ENCODE results near the gene CNKSR3.

CNKSR3 gene

DNA sequence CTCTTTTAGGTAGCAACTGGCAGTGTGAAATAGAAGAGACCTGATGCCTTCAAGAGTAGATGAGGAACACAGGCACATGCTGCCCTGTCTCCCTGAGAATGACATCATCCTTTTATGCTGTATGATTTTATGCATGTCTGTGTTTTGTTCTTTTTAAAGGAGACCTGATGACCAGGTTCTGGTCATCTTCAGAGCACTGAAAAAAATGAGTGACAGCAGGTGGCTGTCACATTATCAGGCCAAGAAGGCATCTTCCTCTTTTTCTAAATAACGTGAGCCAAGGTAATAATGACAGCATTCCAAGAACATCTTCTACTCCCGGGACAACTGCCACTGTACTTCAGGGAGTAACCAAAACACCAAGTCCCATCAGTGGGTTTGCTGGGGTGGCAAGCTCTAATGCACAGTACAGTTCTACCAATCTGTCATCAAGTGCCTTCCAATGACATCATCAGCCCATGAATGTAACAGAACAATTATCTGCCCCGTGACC is 28.9 kb downstream of the CNKSR3 start:
- in situ Hi-C loops (cut with HindIII; ENCODE audit: low sequenced_read_pairs): no loop called here

- in situ Hi-C loops (cut with HindIII; ENCODE audit: low sequenced_read_pairs): no loop called here
These were observed 30.5 kb downstream of the CNKSR3 start for GRCh38 chr6:154479771-154480639.

- in situ Hi-C loops (cut with HindIII; ENCODE audit: low sequenced_read_pairs): no loop called here
These were observed 31.1 kb downstream of the CNKSR3 start for GRCh38 chr6:154479351-154479769.

GRCh38 chr6:154478701-154479060 is 31.8 kb downstream of the CNKSR3 start:
- in situ Hi-C loops (cut with HindIII; ENCODE audit: low sequenced_read_pairs): no loop called here

GRCh38 chr6:154478021-154478700 is 32.3 kb downstream of the CNKSR3 start:
- in situ Hi-C loops (cut with HindIII; ENCODE audit: low sequenced_read_pairs): no loop called here

GRCh38 chr6:154476494-154476893 is 34.0 kb downstream of the CNKSR3 start:
- in situ Hi-C loops (cut with HindIII; ENCODE audit: low sequenced_read_pairs): no loop called here

GRCh38 chr6:154474648-154475428 is 35.6 kb downstream of the CNKSR3 start:
- in situ Hi-C loops (cut with HindIII; ENCODE audit: low sequenced_read_pairs): loop anchor here (25.0 kb wide), 1 partner anchor 138 kb away; no protein-coding TSS in a partner anchor

- in situ Hi-C loops (cut with HindIII; ENCODE audit: low sequenced_read_pairs): loop anchor here (25.0 kb wide), 1 partner anchor 136 kb away; no protein-coding TSS in a partner anchor
These were observed 37.2 kb downstream of the CNKSR3 start for GRCh38 chr6:154473324-154473723.

DNA sequence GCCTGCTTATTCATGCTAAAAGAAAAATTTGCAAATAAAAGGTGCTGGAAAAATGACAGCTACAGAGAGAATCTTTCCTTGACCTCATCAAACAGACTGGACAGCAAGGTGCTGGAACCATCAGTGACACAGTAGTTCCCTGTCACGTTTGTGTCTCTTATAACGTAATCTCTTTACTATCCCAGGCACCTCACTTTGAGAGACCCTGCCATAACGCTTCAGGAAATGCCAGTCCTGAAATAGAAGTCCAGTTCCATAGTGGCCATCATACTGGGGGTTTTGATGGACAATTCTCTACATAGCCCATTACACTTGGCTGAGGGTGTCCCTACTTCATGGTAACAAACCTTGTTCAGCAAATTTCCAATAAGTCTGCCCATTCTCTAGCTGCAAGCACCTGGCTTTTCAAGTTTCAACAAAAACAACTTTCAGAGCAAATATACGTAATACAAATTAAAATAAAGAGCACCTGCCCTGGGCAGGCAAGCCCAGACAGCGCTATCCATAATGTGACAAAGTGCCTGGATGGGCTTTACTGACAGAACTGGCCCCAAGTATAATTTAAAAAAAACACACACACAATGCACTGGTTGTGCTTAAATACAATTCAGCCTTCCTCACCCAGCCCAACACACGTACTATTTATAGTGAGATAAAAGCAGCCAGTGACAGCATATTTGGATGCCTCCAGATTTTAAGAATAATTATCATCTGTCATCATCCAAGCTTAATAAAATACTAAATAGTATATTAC is 38.7 kb downstream of the CNKSR3 start:
- in situ Hi-C loops (cut with HindIII; ENCODE audit: low sequenced_read_pairs): loop anchor here (25.0 kb wide), 1 partner anchor 134 kb away; no protein-coding TSS in a partner anchor

GRCh38 chr6:154469306-154469935 is 41.1 kb downstream of the CNKSR3 start:
- in situ Hi-C loops (cut with HindIII; ENCODE audit: low sequenced_read_pairs): loop anchor here (25.0 kb wide), 1 partner anchor 132 kb away; no protein-coding TSS in a partner anchor

DNA sequence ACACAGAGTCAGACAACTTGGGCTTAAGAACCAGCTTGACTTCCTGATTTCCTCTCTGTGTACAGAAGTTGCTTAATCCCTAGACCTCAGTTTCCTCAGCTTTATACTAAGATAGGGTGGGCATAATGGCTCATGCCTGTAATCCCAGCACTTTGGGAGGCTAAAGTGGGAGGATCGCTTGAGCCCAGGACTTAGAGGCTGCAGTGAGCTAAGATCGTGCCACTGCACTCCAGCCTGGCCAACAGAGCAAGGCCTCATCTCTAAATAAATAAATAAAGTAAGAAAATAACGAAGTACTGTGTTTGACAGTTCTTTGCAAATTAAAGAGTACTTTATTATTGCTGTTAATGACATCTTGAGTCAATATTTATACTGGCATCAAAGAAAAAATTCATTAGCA is 41.7 kb downstream of the CNKSR3 start:
- in situ Hi-C loops (cut with HindIII; ENCODE audit: low sequenced_read_pairs): loop anchor here (25.0 kb wide), 1 partner anchor 131 kb away; no protein-coding TSS in a partner anchor

DNA sequence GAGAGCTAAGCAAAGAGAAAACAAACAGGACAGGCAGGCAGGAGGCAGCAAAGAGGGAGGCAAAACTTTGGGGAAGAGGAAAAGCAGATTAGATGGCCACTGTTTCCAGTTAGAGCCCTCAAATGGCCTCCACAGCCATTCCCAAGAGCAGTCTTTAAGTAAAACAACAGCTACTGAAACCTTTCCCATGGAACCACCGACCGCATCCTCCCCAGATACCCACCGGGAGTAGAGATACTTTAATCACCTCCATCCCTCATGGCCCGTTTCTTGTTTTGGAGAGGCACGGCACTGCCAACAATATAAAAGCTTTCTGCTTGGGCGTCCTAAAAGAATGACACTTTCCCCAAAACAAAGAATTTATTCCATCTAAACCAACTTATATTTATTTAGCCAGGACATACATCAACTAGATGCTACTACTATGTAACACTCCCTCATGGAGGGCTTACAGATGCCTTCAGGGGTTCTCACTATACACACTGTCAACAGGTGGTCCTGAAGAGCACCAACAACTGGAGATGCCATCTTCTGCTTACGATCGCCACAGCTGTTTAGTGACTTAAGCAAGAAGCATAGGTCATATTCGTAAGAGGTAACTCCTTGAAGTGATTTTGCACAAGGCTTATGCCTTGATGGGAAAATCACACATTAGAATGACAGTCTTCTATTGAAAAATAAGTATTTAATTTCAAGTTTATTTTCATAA is 43.4 kb downstream of the CNKSR3 start:
- in situ Hi-C loops (cut with HindIII; ENCODE audit: low sequenced_read_pairs): loop anchor here (25.0 kb wide), 1 partner anchor 130 kb away; no protein-coding TSS in a partner anchor

DNA sequence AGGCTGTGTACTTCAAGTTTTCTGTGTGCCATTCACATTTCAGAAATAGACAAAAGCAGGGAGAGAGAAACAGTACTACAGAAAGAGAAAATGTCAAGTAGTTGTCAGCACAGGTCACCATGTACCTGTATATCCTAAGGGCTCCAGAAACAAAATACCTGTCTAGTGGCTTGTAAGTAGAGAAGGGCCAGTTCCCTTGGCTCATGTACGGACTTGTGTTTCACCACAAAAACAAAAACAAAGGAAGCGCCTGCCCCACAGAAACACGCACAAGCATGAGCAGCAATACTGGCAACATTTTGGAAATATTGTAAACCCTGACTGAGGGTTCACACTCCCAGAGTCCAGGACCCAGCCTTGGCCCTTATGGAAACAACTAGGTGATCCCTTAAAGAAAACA is 44.3 kb downstream of the CNKSR3 start:
- in situ Hi-C loops (cut with HindIII; ENCODE audit: low sequenced_read_pairs): loop anchor here (25.0 kb wide), 1 partner anchor 129 kb away; no protein-coding TSS in a partner anchor

DNA sequence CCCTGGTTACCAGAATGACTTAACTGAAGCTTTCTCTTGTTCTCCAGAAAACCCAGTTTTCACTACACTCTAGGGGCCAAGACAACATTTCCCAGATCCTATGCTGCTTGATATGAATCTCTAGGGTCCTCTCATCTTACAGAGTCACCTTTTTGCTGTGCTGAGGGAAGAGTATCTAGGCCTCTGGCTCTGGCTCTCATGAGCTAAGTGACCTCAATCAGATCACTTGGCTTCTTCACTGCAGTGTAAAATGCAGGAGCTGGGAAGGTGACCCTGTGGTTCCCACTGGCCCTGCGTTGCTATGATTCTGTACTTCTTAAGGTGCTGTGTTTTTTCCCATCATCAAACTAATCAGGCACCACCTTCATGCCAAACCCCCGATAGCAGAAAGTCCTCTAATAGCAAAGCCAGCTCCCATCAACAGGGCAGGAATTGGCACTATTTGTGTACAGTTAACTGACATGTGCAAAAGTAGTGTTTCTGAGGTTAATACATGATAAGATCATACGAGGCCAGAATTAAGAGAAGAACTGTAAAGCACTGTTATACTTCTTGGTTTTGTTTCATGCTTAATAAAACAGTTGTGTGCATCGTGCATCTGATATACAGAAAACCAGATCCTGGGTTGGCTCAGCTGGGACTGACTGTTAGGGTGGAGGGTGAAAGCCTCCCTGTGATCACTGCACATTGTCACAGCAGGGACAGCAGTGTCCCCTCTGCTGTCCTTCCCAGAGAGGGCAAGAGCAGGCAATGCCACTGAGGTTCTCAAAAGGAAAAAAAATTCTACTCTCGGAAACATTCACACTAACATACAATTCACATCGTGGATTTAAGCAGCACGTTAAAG is 46.7 kb downstream of the CNKSR3 start:
- in situ Hi-C loops (cut with HindIII; ENCODE audit: low sequenced_read_pairs): loop anchor here (25.0 kb wide), 1 partner anchor 126 kb away; no protein-coding TSS in a partner anchor

DNA sequence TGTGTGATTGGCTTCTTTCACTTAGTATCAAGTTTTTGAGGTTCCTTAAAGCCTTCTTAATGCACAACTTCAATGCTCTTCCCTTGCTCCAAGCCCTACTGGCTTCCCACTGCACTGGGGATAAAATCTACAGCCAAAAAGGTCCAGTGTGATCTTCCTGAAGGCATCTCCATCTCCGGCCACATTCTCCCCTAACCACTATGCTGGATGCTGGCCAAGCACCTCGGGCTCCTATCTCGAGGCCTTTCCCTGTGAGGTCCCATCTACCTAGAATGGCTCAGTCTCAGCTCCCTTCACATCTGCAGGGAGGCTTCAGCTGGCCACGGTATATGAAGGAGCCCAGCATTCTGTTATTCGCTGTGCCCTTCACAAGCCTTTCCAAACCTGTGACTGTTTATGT is 48.1 kb downstream of the CNKSR3 start:
- in situ Hi-C loops (cut with HindIII; ENCODE audit: low sequenced_read_pairs): loop anchor here (25.0 kb wide), 1 partner anchor 125 kb away; no protein-coding TSS in a partner anchor

GRCh38 chr6:154461348-154461747 is 49.1 kb downstream of the CNKSR3 start:
- in situ Hi-C loops (cut with HindIII; ENCODE audit: low sequenced_read_pairs): loop anchor here (25.0 kb wide), 1 partner anchor 124 kb away; no protein-coding TSS in a partner anchor

DNA sequence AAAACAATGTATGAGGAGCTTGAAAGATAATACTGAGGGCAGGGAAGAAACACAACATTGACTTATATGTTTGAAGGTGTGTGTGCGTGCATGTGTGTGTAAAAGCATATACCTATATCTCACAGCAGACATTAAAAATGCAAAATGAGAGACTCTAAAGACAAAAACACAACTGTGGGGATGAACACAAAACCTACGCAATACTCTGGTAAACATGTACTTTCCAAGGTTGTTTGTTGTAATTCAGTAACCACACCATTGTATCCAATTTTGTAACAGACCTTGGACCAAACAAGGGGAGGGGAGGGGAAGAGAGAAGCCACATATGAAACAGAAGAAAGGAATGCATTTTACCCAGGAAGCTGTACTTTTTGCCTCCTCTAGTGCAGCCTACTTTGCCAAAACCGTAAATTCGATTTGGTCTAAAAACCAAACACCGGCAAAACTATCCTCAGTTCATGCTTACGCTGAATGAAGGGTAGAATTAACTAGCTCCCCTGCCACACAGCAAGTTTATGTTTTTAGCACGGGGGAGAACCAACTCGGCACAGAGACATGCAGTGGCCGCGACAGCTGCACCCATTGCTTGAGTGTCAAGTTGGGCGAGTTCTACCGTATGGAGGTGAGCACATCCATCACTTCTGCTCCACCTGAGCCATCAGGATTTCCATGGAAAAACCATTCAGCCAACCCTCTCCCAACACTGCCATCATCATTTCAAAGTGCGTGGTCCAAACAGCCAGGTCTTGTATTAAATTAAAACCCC is 50.0 kb downstream of the CNKSR3 start:
- in situ Hi-C loops (cut with HindIII; ENCODE audit: low sequenced_read_pairs): loop anchor here (25.0 kb wide), 1 partner anchor 123 kb away; no protein-coding TSS in a partner anchor
